Measurements from ENCODE around the gene LRRFIP1.

LRRFIP1 gene

GRCh38 chr2:237797253-237797652, 169.9 kb downstream of the LRRFIP1 start:
- DNase-seq (ENCODE audit: extremely low read depth, insufficient read length) = no peak
- H3K4me3 ChIP-seq (replicated peaks; ENCODE audit: low read depth, low read length) = no peak overlapping the region
- TF ChIP-seq CTCF (IDR thresholded peaks at IDR 0.05; ENCODE audit: insufficient read depth, low read length, poor library complexity, severe bottlenecking) = no peak
- H3K36me3 ChIP-seq (ENCODE audit: control insufficient read depth, insufficient read depth, low read length) = no peaks in the 10 kb centered on the region
- no peaks in the 10 kb centered on the region for H3K27me3 ChIP-seq (replicated peaks; ENCODE audit: control insufficient read depth, insufficient read depth, low read length)

GRCh38 chr2:237798236-237799059, 171.1 kb downstream of the LRRFIP1 start, which contains the start of gene RBM44:
Gene RBM44 (plus strand): TSS chr2:237798779. CDS start chr2:237813610, 14,831 bp downstream.
- Histone ChIP-seq H3K27me3 (replicated peaks; ENCODE audit: control insufficient read depth, insufficient read depth, low read length) (no peaks in the 10 kb centered on the region), H3K4me3 (replicated peaks; ENCODE audit: low read depth, low read length) (no peak within 1 kb of the TSS), H3K36me3 (ENCODE audit: control insufficient read depth, insufficient read depth, low read length) (no peaks in the 10 kb centered on the region)
- DNase-seq (ENCODE audit: extremely low read depth, insufficient read length) = no peak
- no peak for TF ChIP-seq CTCF (IDR thresholded peaks at IDR 0.05; ENCODE audit: insufficient read depth, low read length, poor library complexity, severe bottlenecking)

- Histone ChIP-seq H3K27me3 (replicated peaks; ENCODE audit: control insufficient read depth, insufficient read depth, low read length) (no peaks in the 10 kb centered on the region), H3K36me3 (ENCODE audit: control insufficient read depth, insufficient read depth, low read length) (no peaks in the 10 kb centered on the region), H3K4me3 (replicated peaks; ENCODE audit: low read depth, low read length) (no peak overlapping the region)
- no peak for TF ChIP-seq CTCF (IDR thresholded peaks at IDR 0.05; ENCODE audit: insufficient read depth, low read length, poor library complexity, severe bottlenecking)
- no peak for DNase-seq (ENCODE audit: extremely low read depth, insufficient read length)
These were observed 171.7 kb downstream of the LRRFIP1 start for GRCh38 chr2:237799060-237799428.

- Histone ChIP-seq H3K4me3 (replicated peaks; ENCODE audit: low read depth, low read length) (no peak overlapping the region), H3K27me3 (replicated peaks; ENCODE audit: control insufficient read depth, insufficient read depth, low read length) (no peaks in the 10 kb centered on the region), H3K36me3 (ENCODE audit: control insufficient read depth, insufficient read depth, low read length) (no peaks in the 10 kb centered on the region)
- TF ChIP-seq CTCF (IDR thresholded peaks at IDR 0.05; ENCODE audit: insufficient read depth, low read length, poor library complexity, severe bottlenecking) = no peak
- no peak for DNase-seq (ENCODE audit: extremely low read depth, insufficient read length)
These were observed 174.1 kb downstream of the LRRFIP1 start for GRCh38 chr2:237801466-237801865.

GRCh38 chr2:237806334-237806733, 178.9 kb downstream of the LRRFIP1 start:
- DNase-seq (ENCODE audit: extremely low read depth, insufficient read length) = no peak
- H3K27me3 ChIP-seq (replicated peaks; ENCODE audit: control insufficient read depth, insufficient read depth, low read length) = no peaks in the 10 kb centered on the region
- no peak for TF ChIP-seq CTCF (IDR thresholded peaks at IDR 0.05; ENCODE audit: insufficient read depth, low read length, poor library complexity, severe bottlenecking)
- H3K36me3 ChIP-seq (ENCODE audit: control insufficient read depth, insufficient read depth, low read length) = no peaks in the 10 kb centered on the region
- no peak overlapping the region for H3K4me3 ChIP-seq (replicated peaks; ENCODE audit: low read depth, low read length)
